Stomach smooth muscle (tissue), 2 donors: Measurements from ENCODE around the gene SELPLG.

ENCODE experiments used
- H3K27ac ChIP-seq: one replicate; pipeline ENCODE4 v1.7.0; 2013; ENCODE audit warnings: mild to moderate bottlenecking, low read length, inconsistent platforms
- H3K27me3 ChIP-seq, 2 donors: one replicate each; pipeline ENCODE4 v1.7.0; 2013; ENCODE audit warnings: low read length in 2 of 2; ENCODE audit not compliant: insufficient read depth in 2 of 2, control insufficient read depth in 1 of 2
- H3K36me3 ChIP-seq, 2 donors: one replicate each; pipeline ENCODE4 v1.7.0; 2013; ENCODE audit warnings: low read length in 2 of 2; ENCODE audit not compliant: control insufficient read depth in 2 of 2, insufficient read depth in 2 of 2
- H3K4me1 ChIP-seq: one replicate; pipeline ENCODE4 v1.7.0; 2013; ENCODE audit warnings: low read length; ENCODE audit not compliant: control insufficient read depth, insufficient read depth
- H3K4me3 ChIP-seq, 2 donors: one replicate each; pipeline ENCODE4 v1.7.0; 2013; ENCODE audit warnings: low read length in 2 of 2
- H3K9ac ChIP-seq, 2 donors: one replicate each; pipeline ENCODE4 v1.7.0; 2013; ENCODE audit warnings: low read length in 2 of 2, mild to moderate bottlenecking in 1 of 2
- H3K9me3 ChIP-seq, 2 donors: one replicate each; pipeline ENCODE4 v1.7.0; 2013; ENCODE audit warnings: low read length in 2 of 2; ENCODE audit not compliant: control insufficient read depth in 2 of 2
- donor health status: healthy.
- donor health status: Pancreatic carcinoma.

SELPLG gene

DNA sequence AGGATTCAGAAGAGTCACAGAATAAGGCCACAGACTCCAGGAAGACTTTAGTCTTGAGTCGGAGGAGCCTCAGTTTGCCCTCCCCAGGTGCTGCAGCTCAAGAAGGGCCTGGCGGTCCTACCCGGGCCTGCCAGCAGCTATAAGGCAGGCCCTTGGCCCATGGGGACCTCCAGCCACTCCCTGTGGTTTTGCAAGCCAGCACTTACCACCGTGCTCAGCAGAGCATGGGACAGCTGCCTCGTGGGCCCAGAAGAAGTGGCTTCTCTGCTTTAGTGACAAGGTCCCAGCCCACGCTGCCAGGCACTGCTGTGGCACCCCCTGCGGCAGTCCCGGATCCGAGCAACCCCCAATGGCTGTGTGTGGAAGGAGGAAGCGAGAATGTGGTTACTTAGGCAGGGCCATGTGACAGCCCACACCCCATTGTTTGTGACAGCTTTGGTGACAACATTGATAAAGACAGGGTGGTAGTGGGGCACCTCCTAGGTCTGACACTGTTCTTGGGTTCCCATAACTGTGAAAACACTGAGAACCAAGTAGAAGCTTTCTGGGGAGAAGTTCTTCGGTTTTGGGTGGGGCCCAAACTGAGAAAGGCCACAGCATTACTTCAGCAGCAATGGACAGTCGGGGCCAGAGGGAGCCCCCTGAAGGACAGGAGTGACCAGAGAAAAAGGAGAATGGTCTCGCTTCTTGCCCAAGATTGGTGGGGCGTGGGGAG lies at the start of gene SELPLG:
TSS of gene SELPLG (minus strand) at position 361 of the 715 bp plus-strand sequence. CDS start 9,587 bp downstream, outside the sequence.
- Histone ChIP-seq H3K27ac (no peak within 1 kb of the TSS), H3K36me3 (no peaks in the 10 kb centered on the region), H3K27me3 (peaks cover 2 to 9% of the 10 kb centered on the region in 2 donors), H3K9me3 (no peaks in the 10 kb centered on the region), H3K9ac (no peak within 1 kb of the TSS), H3K4me1 (peaks cover 35% of the 10 kb centered on the region), H3K4me3 (peak within 1 kb of the TSS in 1 of 2 donors; percentile 8)

DNA sequence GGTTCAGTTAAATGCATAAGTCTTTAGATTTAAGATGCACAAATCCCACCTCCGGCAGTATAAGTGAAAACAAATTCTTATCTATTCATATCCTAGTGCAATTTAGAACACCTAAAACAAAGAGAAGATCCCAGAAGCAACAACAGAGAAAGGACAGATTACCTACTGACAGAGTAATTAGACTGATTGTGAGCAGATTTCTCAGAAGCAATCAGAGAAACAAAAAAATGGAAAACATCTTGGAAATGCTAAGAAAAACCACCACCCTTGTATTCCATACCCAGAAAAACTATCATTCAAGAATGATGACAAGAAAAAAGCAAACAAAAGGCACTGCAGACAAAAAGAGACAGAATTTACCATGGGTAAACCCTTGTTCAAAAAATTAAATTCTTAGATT lies 47.6 kb upstream of the SELPLG start:
- Histone ChIP-seq H3K27ac (peak overlapping the region; percentile 43), H3K36me3 (peaks cover 0 to 7% of the 10 kb centered on the region in 2 donors), H3K27me3 (no peaks in the 10 kb centered on the region), H3K4me1 (peaks cover 20% of the 10 kb centered on the region), H3K4me3 (no peak overlapping the region), H3K9ac (no peak overlapping the region), H3K9me3 (no peaks in the 10 kb centered on the region)

DNA sequence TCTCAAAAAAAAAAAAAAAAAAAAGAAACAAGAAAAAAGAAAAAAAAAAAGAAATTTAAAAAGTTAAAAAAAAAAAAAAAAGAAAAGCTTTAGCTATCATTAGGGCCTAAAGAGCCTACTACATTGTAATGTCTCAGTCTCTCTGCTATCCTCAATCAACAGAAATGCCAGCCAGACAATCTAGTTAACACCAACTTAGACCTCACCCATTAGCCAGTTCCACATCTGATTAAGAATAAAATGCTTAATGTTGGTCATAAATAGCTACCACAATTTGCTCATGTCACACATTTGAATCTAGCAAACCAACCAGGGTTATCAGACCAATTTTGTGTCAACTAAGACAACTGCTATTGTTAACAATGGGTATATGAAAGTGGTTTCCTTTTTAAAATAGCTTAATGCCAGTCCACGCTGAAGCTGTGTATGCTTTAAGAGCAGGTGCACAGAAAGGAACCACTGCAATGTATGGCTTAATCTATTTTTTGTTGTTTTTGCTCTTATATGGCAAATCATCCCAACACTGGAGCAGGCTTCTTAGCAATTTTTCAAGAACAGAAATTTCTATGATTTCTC lies 45.5 kb upstream of the SELPLG start:
- Histone ChIP-seq H3K9ac (no peak overlapping the region), H3K4me3 (no peak overlapping the region), H3K4me1 (peaks cover under 1% of the 10 kb centered on the region), H3K27me3 (no peaks in the 10 kb centered on the region), H3K9me3 (no peaks in the 10 kb centered on the region), H3K36me3 (peaks cover 5 to 11% of the 10 kb centered on the region in 2 donors), H3K27ac (no peak overlapping the region)

DNA sequence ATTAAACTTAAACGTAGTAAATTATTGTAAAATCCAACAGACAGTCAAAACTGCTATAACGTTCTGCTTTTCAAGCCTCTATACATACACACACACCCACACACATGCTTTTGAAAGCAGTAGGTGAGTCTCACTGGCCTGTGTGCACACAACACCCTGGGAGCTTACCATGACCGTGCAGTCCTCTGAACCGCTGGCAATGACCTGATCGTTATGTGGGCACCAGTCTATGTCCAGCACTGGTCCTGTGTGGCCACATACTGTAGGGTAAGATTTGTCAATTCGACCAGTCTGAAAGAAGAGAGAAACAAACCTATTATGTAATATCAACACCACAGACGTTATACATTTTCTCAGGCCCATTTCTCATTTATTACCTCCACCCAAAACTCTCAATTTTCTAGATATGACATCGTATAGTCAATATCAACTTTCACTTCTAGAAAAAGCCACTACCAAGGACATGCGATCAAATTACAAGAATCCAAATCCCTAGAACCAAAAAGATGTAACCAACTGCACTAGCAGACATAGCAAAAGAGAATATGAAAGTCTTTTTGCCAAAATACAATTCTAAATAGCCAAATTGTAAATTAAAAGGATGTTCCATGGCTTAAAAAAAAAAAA lies 44.5 kb upstream of the SELPLG start:
- Histone ChIP-seq H3K27me3 (no peaks in the 10 kb centered on the region), H3K27ac (peak overlapping the region; percentile 53), H3K9ac (no peak overlapping the region), H3K4me1 (no peaks in the 10 kb centered on the region), H3K9me3 (no peaks in the 10 kb centered on the region), H3K36me3 (peaks cover 6 to 11% of the 10 kb centered on the region in 2 donors), H3K4me3 (no peak overlapping the region)

DNA sequence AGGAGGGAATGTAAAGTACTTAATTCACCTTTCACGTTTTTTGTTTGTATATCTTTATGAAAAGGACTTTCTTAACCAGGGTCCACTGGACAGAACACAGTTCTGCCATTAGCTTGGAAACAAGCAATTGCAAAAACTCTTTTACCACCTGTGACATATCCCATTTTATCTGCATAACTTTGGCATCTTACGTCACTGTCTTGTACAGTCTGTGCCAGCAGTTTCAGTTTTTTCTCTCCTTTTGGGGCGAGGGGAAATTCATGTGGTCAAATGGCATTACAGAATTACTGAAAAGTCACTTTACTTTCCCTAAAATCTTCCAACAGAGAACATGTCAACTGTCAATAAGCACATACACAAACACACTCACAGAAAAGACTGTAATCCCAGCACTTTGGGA lies 43.7 kb upstream of the SELPLG start:
- no peaks in the 10 kb centered on the region for H3K27me3 ChIP-seq
- H3K9ac ChIP-seq = no peak overlapping the region
- peak overlapping the region; percentile 53 for H3K27ac ChIP-seq
- H3K4me1 ChIP-seq = no peaks in the 10 kb centered on the region
- no peak overlapping the region for H3K4me3 ChIP-seq
- H3K36me3 ChIP-seq = peaks cover 8 to 12% of the 10 kb centered on the region in 2 donors
- no peaks in the 10 kb centered on the region for H3K9me3 ChIP-seq

GRCh38 chr12:108676707-108677106 lies 43.0 kb upstream of the SELPLG start:
- H3K27me3 ChIP-seq = no peaks in the 10 kb centered on the region
- H3K27ac ChIP-seq = no peak overlapping the region
- peaks cover 8 to 16% of the 10 kb centered on the region in 2 donors for H3K36me3 ChIP-seq
- no peaks in the 10 kb centered on the region for H3K9me3 ChIP-seq
- H3K4me3 ChIP-seq = no peak overlapping the region
- no peak overlapping the region for H3K9ac ChIP-seq
- H3K4me1 ChIP-seq = no peaks in the 10 kb centered on the region

GRCh38 chr12:108675792-108676191 lies 42.1 kb upstream of the SELPLG start:
- H3K4me1 ChIP-seq = no peaks in the 10 kb centered on the region
- H3K9me3 ChIP-seq = no peaks in the 10 kb centered on the region
- H3K36me3 ChIP-seq = peaks cover 8 to 16% of the 10 kb centered on the region in 2 donors
- peak overlapping the region in 1 of 2 donors; percentile 20 for H3K9ac ChIP-seq
- H3K4me3 ChIP-seq = no peak overlapping the region
- H3K27me3 ChIP-seq = no peaks in the 10 kb centered on the region
- H3K27ac ChIP-seq = no peak overlapping the region

- Histone ChIP-seq H3K36me3 (peaks cover 8 to 10% of the 10 kb centered on the region in 2 donors), H3K27me3 (no peaks in the 10 kb centered on the region), H3K9me3 (no peaks in the 10 kb centered on the region), H3K4me1 (peaks cover 17% of the 10 kb centered on the region), H3K9ac (no peak overlapping the region), H3K4me3 (no peak overlapping the region), H3K27ac (no peak overlapping the region)
Measured at GRCh38 chr12:108672054-108672453, 38.4 kb upstream of the SELPLG start.

DNA sequence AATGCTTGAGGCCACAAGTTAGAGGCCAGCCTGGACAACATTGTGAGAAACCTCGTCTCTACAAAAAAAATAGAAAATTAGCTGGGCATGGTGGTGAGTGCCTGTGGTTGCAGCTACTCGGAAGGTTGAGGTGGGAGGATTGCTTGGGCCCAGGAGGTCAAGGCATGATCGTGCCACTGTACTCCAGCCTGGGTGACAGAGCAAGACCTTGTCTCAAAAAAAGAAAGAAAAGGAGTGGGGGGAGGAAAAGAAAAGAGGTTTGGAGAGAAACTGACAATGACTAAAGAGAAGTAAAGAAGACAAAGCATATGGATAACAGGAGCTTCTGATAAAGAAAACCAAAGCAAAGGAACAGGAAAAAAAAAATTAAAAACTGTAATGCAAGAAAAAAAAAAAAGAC lies 37.4 kb upstream of the SELPLG start:
- Histone ChIP-seq H3K27ac (no peak overlapping the region), H3K9ac (no peak overlapping the region), H3K27me3 (no peaks in the 10 kb centered on the region), H3K4me1 (peaks cover 25% of the 10 kb centered on the region), H3K4me3 (no peak overlapping the region), H3K36me3 (peaks cover 7 to 9% of the 10 kb centered on the region in 2 donors), H3K9me3 (no peaks in the 10 kb centered on the region)

GRCh38 chr12:108670066-108670631 lies 36.5 kb upstream of the SELPLG start:
- Histone ChIP-seq H3K9ac (peak overlapping the region in 1 of 2 donors; percentile 7), H3K9me3 (no peaks in the 10 kb centered on the region), H3K27me3 (no peaks in the 10 kb centered on the region), H3K4me1 (peaks cover 35% of the 10 kb centered on the region), H3K4me3 (no peak overlapping the region), H3K36me3 (peaks cover 4 to 5% of the 10 kb centered on the region in 2 donors), H3K27ac (peak overlapping the region; percentile 53)
